GM10248 (cell line): Measurements from ENCODE around the gene GJA9.
A peak's percentile ranks its signal among the peaks of the same experiment; 100 is the strongest.

Source experiments
- CTCF ChIA-PET: fragments of 300-600 bp; sonication (Branson Sonifier 250); formaldehyde crosslinking; extraction: SDS; loops from one replicate; lab custom pipeline; 2021; ENCODE audit warnings: antibody characterized with exemption; lab: Yijun Ruan, JAX
- POLR2A ChIA-PET: fragments of 350-650 bp; sonication (Branson Sonifier 250); formaldehyde crosslinking; extraction: SDS; loops from one replicate; lab custom pipeline; 2020; ENCODE audit warnings: antibody characterized with exemption; lab: Yijun Ruan, JAX
- DNase-seq: peaks from one replicate; pipeline ENCODE4 v3.0.0; 2012; ENCODE audit errors: extremely low spot score
- CTCF ChIP-seq: IDR thresholded peaks from 2 replicates; pipeline ENCODE4 v1.5.1; 2012; ENCODE audit warnings: mild to moderate bottlenecking, low read depth; ENCODE audit errors: extremely low read depth, missing control alignments, control extremely low read depth

The GJA9 gene

GRCh38 chr1:38872401-38873026 is 8.9 kb downstream of the GJA9 start:
- CTCF ChIA-PET = interaction anchor here (0.9 to 4.0 kb wide), 5 partner anchors 9 to 17 kb away, joined by 3 to 12 read pairs (median 3); partner anchors contain the start of genes GJA9 and RRAGC
- DNase-seq = peak; percentile 47
- no peak for TF ChIP-seq CTCF
- POLR2A ChIA-PET = no interaction called here

- no peak for TF ChIP-seq CTCF
- no peak for DNase-seq
- CTCF ChIA-PET = interaction anchor here (1.0 to 4.0 kb wide), 2 partner anchors 10 to 14 kb away, joined by 3 to 12 read pairs; no protein-coding TSS in a partner anchor
- POLR2A ChIA-PET = no interaction called here
Observed at GRCh38 chr1:38870996-38871395, 10.4 kb downstream of the GJA9 start.

DNA sequence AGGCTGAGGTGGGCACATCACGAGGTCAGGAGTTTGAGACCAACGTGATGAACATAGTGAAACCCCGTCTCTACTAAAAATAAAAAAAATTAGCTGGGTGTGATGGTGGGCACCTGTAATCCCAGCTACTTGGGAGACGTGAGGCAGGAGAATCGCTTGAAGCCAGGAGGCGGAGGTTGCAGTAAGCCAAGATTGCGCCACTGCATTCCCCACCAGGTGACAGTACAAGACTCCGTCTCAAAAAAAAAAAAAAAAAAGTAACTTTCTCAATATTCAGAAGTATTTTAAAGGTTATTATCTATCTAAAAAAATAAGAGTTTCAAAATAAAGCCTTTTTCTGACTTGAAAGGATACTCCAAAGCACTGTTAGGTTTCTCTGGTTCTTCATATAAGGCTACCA is 14.2 kb downstream of the GJA9 start:
- ChIA-PET POLR2A (no interaction called here), CTCF (interaction anchor here (1.3 kb wide), 1 partner anchor 10 kb away, joined by 3 read pairs; no protein-coding TSS in a partner anchor)
- no peak for TF ChIP-seq CTCF
- no peak for DNase-seq

GRCh38 chr1:38865112-38865715 is 16.2 kb downstream of the GJA9 start:
- ChIA-PET CTCF (no interaction called here), POLR2A (no interaction called here)
- no peak for TF ChIP-seq CTCF
- DNase-seq = no peak

DNA sequence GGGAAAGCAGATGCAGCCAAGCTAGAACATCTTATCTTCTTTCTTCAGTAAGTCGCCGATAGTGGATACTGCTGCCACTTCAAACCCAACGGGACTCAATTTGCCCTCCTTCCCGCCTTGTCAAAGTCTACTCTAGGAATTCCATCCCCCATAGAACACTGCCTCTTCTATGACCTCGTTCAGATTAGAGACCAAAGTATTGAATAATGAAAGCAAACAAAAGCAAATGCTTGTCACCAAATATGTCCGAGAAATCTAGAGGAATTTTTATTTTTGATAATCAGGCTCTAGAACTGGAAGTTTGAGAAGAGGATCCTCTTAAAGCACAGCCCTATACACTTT is 21.0 kb downstream of the GJA9 start:
- POLR2A ChIA-PET = no interaction called here
- CTCF ChIA-PET = interaction anchor here (3.1 kb wide), 1 partner anchor 13 kb away, joined by 12 read pairs; the partner anchor contains the start of gene MYCBP
- no peak for TF ChIP-seq CTCF
- no peak for DNase-seq

DNA sequence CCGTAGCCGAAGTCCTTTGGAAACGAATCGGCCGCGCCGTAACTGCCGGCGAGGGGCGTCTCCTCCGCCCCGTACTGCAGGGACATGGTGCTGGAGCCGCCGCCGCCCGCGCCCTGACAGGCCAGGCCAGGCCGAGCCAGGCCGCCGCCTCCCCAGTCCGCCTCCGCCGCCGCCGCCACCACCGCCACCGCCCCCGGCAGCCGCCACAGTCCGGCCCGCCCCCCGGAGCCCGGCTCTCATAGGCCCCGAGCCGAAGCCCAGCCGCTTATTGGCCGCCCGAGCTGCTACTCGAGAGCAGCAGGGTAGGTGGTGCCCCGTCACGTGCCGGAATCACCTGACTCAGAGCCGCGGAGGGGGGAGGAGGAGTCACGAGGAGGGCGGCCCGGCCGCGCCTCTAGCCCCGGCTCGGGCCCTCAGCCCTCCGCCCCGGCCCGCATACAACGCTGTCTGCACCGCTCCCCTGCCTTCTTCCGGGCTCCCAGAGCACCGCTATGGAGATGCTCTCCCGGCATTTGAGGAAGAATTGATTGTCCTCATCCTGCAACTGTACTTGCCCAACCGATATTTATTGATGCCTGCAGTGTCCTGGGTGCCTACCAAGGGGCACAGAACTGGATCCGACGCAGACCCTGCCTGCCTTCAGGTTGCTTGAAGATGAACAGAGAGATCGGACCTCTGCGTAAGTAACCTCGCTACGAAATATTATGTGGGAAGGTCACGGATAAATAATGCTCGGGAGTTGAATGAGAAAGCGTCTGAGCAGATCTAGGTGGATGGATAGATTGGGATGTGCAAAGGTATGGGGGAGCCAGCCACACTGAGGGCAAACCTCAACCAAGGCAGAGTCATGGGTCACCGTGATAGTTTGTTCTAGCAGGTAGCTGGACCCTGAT is 21.6 kb downstream of the GJA9 start, which contains the start of gene RRAGC:
Gene RRAGC (minus strand): TSS at position 212 of the 893 bp plus-strand sequence. CDS start 126 bp downstream, at position 86.
- no peak for TF ChIP-seq CTCF
- POLR2A ChIA-PET = interaction anchor here (1.0 kb wide), 1 partner anchor 17 kb away, joined by 3 read pairs; no protein-coding TSS in a partner anchor
- CTCF ChIA-PET = interaction anchor here (1.2 to 3.1 kb wide), 2 partner anchors 12 to 13 kb away, joined by 3 to 12 read pairs; partner anchors contain the start of gene MYCBP
- peak; percentile 100 for DNase-seq
